WTC11 (cell line): ENCODE data around the gene ATP8B4.

Experiments
- CTCF ChIP-seq: fragments of 200-600 bp; IDR thresholded peaks from 2 replicates; pipeline ENCODE4 v1.8.0; 2022; ENCODE audit warnings: antibody characterized with exemption
- FOXP4 ChIP-seq: sonication (generic); formaldehyde crosslinking; IDR thresholded peaks from 2 replicates; pipeline ENCODE4 v1.8.0; 2022; ENCODE audit warnings: mild to moderate bottlenecking, missing genetic modification reagents
- MXD4 ChIP-seq: fragments of 250-450 bp; sonication (Bioruptor Pico); IDR thresholded peaks from 2 replicates; pipeline ENCODE4 v1.8.0; 2021; ENCODE audit warnings: mild to moderate bottlenecking, moderate library complexity, borderline replicate concordance
- TF ChIP-seq, protein P1 (sequence below): sonication (generic); formaldehyde crosslinking; IDR thresholded peaks from 2 replicates; pipeline ENCODE4 v1.8.1; 2023; ENCODE audit warnings: mild to moderate bottlenecking, missing genetic modification reagents

DNA sequence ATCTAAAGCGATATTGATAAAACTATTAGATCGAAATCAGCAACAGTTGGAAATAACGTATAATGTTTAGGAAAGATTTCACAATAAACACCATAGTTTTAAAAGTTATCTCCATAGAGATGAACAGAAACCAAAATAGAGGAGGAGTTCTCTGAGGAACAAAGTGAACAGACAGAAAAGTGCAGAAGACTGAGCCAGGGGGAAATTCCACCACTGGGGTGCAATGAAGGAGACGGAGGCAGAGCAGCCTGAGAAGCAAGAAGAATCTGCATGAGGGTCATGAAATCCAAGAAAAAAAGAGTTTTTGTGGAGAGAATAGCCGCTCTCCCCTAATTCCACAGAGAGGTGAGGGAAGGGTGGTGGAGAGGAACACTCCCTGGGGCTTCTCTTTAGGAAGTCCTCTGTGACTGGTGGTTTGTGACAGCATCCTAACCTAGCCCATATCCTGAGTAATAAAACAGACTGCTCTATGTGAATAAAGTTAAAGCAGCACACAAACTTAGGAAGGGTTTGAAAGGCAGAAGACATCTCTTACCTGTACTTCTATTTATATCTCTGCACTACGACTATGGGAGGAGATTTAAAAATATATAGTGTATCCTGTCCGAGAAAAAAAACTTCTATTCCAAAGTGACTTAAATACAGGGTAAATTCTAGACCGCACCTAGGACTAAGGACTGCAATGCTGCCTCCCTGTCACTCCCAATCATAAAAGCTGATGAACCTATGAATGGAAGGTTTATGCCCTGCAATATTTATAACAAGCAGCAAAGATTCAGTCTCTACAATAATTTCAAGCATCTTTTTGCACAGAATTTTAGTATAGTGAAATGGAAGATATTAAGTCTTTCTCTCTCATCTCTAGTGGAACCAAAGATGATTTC is 22.9 kb downstream of the ATP8B4 start:
- TF ChIP-seq CTCF (no peak), MXD4 (CRISPR knock-in tag) (no peak), FOXP4 (CRISPR knock-in tag) (no peak)
- TF ChIP-seq, protein P1, sequence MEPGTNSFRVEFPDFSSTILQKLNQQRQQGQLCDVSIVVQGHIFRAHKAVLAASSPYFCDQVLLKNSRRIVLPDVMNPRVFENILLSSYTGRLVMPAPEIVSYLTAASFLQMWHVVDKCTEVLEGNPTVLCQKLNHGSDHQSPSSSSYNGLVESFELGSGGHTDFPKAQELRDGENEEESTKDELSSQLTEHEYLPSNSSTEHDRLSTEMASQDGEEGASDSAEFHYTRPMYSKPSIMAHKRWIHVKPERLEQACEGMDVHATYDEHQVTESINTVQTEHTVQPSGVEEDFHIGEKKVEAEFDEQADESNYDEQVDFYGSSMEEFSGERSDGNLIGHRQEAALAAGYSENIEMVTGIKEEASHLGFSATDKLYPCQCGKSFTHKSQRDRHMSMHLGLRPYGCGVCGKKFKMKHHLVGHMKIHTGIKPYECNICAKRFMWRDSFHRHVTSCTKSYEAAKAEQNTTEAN (CRISPR knock-in tag) = no peak
